ENCODE results near the gene TH.

DNA sequence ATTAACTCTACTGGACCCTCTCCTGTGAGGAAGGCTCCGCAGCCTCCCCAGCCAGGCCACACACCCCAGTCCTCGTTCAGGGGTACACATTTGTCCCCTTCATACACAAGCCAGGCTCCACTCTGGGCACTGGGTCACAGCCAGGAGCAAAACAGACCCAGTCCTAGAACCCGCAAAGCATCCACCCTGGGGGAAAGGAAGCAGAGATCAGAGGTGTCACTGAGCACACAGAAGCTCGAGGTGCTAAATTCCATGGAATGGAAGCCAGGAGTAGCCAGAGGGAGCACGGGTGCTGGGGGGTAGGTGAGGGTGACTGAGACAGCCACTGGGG, 43.6 kb upstream of the TH start:
- TF ChIP-seq, protein P1, sequence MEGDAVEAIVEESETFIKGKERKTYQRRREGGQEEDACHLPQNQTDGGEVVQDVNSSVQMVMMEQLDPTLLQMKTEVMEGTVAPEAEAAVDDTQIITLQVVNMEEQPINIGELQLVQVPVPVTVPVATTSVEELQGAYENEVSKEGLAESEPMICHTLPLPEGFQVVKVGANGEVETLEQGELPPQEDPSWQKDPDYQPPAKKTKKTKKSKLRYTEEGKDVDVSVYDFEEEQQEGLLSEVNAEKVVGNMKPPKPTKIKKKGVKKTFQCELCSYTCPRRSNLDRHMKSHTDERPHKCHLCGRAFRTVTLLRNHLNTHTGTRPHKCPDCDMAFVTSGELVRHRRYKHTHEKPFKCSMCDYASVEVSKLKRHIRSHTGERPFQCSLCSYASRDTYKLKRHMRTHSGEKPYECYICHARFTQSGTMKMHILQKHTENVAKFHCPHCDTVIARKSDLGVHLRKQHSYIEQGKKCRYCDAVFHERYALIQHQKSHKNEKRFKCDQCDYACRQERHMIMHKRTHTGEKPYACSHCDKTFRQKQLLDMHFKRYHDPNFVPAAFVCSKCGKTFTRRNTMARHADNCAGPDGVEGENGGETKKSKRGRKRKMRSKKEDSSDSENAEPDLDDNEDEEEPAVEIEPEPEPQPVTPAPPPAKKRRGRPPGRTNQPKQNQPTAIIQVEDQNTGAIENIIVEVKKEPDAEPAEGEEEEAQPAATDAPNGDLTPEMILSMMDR (conservative IDR thresholded peaks at IDR 0.05; ENCODE audit: low read depth in 2 of 2) = no peak
- TF ChIP-seq, protein P2, sequence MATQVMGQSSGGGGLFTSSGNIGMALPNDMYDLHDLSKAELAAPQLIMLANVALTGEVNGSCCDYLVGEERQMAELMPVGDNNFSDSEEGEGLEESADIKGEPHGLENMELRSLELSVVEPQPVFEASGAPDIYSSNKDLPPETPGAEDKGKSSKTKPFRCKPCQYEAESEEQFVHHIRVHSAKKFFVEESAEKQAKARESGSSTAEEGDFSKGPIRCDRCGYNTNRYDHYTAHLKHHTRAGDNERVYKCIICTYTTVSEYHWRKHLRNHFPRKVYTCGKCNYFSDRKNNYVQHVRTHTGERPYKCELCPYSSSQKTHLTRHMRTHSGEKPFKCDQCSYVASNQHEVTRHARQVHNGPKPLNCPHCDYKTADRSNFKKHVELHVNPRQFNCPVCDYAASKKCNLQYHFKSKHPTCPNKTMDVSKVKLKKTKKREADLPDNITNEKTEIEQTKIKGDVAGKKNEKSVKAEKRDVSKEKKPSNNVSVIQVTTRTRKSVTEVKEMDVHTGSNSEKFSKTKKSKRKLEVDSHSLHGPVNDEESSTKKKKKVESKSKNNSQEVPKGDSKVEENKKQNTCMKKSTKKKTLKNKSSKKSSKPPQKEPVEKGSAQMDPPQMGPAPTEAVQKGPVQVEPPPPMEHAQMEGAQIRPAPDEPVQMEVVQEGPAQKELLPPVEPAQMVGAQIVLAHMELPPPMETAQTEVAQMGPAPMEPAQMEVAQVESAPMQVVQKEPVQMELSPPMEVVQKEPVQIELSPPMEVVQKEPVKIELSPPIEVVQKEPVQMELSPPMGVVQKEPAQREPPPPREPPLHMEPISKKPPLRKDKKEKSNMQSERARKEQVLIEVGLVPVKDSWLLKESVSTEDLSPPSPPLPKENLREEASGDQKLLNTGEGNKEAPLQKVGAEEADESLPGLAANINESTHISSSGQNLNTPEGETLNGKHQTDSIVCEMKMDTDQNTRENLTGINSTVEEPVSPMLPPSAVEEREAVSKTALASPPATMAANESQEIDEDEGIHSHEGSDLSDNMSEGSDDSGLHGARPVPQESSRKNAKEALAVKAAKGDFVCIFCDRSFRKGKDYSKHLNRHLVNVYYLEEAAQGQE (IDR thresholded peaks at IDR 0.05; ENCODE audit: unreplicated experiment) = no peak
- TF ChIP-seq EZH2 (IDR thresholded peaks at IDR 0.05; ENCODE audit: low read depth, unreplicated experiment) = no peak
- TF ChIP-seq STAT1 (IDR thresholded peaks at IDR 0.05; ENCODE audit: unreplicated experiment) = no peak
- TF ChIP-seq POLR2AphosphoS5 (IDR thresholded peaks at IDR 0.05; ENCODE audit: low read depth) = no peak
- no peak for TF ChIP-seq JUNB (IDR thresholded peaks at IDR 0.05; ENCODE audit: unreplicated experiment)

Data from GM23338 (cell line).